ENCODE results near the gene C20orf202.
A peak's percentile ranks its signal among the peaks of the same experiment; 100 is the strongest.

The C20orf202 gene

DNA sequence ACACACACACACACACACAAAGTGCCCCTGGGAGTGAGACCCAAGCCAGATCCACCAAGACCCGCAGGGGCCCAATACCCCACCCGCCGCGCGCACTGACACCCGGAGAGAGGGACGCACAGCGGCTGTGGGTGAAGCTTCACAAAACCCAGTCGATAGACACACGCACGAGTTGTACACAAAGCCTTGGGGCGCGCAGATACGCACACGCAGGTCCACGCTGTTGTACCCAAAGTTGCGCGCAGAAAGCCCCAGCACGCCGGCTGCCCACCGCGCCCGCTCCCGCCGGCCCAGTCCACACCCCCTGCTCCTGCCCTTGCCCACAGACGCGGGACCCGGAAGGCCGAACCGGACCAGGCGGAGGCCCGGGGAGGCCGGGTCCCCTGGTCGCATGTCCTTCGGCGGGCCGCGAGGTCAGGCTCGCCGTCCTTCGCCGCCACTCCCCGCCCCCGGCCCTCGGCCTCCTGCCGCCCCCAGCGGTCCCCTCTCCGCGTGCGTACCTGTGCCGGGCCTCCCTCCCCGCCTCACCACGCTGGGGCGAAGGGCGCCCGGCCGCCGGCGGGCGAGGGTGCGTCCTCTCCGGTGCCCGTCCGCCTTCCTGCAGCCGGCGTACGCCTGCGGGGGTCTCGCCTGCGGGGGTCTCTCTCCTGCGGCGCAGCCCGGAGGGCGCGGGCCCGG is 18.5 kb upstream of the C20orf202 start, which contains the start of gene TMEM74B:
Gene TMEM74B (minus strand): TSS at position 344 of the 678 bp plus-strand sequence. CDS start 1,180 bp downstream, outside the sequence.
- DNase-seq: peak; percentile 1

DNA sequence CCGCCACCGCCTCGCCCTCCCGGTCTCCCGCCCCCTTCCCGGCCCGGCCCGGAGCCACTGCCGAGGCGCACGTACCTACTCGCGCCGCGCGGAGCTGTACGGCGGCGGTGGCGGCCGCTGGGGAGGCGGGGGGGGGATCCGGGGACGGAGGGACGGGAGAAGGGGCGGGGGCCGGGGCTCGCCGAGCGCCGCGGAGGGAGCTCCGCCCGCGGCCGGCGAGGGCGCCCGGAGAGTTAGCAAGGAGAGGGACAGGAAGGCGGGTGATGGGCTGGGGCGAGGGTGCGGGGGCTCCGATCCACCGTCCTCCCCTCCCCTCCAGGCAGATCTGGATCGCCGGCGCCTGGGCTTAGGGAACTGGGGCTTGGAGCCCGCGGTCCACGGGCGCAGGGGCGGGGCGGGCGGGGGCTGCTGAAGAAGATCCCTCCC is 17.9 kb upstream of the C20orf202 start:
- DNase-seq: no peak

DNA sequence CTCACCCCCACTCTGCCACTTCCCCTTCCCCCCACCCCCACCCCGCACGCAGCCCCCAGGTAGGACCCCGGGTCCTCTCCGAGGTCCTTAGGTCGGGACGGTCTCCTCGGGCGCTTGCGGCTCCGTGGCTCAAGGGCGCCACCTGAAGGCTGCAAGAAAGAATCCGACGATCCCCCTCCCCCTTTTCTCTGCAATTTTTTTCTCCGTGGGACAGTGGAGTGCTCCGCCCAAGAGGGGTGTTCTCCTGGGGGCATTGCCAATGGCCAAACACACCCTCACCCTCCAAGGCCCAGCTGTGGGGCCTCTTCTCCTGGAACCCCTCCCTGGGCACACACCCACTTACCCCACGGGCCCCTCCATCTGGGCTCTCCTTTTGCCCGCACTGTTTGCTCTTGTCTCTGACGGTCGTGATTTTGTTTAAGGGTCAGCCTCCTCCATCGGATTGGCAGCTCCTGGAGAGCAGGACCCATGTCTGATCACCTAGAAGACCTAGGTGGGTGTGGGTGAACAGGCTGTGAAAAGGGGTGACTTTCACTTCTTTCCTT is 17.4 kb upstream of the C20orf202 start:
- peak; percentile 32 for DNase-seq

DNA sequence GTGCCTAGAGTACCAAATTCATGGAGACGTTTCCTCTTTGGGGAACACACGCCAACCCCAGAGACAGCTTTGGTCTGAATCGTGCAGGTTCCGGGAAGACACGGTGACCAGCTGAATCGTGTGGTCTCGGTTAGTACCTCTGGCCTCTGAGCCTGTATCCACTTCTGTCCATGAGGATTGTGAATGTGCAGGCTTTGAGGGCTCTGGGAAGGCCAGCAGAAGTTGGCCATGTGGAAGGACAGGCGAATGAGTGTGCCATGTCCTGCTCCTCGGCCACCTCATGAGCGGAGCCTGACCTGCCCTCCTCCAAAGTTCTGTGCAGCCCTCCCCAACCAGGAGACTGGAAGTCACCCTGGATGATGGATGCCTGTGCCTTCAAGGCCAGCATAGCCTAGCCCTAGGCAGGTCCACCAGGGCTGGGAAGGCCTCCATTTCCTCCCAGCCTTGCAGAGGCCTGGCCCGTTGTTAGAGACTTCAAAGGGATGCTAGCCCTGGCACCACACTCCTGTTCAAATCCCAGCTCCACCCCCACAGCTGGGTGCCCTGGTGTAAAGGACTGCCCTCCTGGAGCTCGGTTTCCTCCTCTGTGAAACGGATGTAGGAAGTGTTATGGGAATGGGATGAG is 16.8 kb upstream of the C20orf202 start:
- DNase-seq: no peak

DNA sequence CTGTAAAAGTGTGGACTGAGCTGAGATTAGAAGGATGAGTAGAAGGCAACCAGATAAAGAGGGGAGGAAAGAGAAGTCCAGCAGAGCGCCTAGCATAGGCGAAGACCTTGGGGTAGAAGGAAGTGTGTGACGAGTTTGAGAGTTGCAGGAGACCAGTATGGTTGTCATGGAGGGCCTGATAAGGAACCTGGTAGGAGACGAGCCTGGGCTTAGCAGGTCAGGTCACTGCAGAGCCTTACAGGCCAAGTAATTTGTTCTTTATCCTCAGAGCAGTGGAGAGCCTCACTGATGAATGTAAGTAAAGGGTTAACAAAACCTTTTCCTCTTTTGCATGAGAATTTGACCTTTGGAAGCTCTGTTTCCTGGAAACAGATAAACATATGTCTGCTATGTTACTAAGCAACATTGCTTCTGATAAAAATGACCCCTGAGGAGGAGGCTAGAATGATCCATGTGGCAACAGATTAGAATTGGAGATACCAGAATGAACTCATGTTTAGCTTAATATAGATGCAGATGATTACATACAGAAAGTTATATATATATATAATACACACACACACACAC is 15.6 kb upstream of the C20orf202 start:
- no peak for DNase-seq

DNA sequence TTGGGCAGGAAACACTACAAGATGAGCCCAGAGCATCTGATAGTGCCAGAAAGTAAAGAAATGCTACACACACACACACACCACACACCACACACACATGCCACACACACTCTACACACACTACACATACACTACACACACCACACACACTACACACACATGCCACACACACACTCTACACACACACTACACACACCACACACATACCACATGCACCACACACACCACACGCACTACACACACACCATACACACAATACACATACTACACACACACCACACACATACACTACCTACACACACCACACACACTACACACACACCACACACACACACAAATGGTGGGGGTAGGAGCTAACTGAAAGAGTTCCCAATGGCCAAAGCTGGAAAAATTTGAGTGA is 14.9 kb upstream of the C20orf202 start:
- no peak for DNase-seq

DNA sequence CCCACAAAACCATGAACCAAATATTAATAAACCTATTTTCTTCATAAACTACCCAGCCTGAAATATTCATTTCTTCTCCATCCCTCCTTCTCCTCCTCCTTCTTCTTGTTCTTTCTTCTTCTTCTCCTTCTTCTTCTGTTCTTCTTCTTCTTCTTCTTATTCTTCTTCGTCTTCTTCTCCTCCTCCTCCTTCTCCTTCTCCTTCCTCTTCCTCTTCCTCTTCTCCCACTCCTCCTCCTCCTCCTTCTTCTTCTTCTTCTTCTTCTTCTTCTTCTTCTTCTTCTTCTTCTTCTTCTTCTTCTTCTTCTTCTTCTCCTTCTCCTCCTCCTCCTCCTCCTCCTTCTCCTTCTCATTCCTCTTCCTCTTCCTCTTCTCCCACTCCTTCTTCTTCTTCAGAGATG is 13.4 kb upstream of the C20orf202 start:
- no peak for DNase-seq

DNA sequence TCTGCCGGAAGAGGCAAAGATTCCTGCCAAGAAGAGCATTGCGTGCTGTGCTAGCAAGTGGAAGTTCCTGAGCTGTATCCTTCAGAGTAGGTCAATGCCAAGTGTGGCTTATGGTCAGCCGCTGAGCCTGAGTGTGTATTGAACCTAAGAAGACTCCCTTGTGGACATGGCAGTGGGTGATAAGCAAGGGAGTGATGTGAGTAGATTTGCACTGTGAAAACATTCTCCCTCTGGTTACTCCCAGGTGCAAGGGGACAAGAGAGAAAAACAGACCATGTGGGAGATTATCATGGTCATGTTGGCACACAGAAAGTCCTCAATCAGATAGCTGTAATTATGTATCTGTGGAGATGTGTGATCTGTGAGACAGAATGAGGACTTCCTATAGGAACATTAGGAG is 12.4 kb upstream of the C20orf202 start:
- DNase-seq: no peak

DNA sequence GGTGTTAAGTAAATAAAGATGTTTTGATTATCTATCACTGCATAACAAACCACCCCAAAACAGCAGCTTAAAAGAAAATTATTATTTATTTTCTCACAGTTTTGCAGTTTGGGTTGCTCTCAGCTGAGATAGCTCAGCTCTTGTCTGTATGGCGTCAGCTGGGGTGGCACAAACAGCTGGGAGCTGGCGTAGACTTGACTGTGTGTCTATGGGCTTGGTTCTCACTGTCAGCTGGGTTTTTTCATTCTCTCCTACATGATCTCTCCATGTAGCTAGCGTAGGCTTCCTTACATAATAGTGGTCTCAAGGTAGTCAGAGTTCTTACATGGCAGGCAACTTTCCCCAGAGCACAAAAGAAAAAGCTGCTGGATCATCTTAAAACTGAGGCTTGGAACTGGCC is 12.0 kb upstream of the C20orf202 start:
- no peak for DNase-seq

DNA sequence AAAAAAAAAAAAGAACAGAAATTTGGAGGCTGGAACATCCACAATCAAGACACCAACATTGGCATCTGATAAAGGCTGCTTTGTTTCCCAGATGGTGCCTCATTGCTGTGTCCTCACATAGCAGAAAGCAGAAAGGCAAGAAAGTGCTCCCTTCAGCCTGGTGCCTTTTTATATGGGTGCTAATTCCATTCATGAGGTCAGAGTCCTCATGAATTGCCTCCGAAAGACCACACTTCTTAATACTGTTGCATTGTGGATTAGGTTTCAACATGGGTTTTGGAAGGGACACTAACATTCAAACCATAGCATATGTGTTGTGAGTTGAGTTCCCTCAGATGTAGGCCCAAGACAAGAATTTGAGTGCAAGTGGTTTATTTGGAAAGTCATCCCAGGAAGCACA is 8.0 kb upstream of the C20orf202 start:
- no peak for DNase-seq

DNA sequence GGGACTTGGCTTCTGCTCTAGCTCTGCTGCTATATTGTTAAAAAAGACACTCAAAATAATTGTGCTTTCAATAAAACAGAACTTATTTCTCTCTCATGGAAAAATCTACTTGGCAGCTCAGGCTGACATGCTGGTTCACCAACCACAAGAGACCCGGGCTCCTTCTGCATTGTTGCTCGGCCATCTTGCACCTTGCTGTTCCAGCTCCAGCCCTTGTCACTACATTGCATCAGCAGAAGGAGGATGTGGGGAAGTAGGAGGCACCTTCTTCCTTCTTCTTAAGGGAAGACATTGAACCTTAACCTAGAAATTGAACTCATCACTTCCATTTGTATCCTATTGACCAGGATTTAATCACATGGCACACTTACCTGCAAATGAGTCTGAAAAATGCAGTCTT is 6.6 kb upstream of the C20orf202 start:
- DNase-seq: no peak

DNA sequence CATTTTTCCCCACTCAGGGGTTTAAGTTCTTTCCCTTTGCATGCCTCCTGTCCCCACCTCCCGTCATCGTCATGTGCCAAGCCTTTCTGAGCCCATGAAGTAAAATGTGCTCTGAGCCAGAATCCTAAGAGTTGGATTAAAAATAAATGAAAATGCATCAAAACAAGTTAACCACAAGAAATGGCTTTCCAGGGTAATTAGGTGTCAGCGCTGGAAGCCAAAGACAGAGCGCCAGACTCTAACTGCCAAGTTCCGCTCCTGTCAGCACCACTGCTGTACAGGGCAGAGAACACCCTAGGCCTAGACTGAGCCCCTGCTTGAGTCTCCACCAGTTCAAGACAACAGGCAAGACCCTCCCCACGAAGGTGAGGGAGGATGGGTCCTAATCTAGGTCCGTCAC is 5.5 kb upstream of the C20orf202 start:
- no peak for DNase-seq

DNA sequence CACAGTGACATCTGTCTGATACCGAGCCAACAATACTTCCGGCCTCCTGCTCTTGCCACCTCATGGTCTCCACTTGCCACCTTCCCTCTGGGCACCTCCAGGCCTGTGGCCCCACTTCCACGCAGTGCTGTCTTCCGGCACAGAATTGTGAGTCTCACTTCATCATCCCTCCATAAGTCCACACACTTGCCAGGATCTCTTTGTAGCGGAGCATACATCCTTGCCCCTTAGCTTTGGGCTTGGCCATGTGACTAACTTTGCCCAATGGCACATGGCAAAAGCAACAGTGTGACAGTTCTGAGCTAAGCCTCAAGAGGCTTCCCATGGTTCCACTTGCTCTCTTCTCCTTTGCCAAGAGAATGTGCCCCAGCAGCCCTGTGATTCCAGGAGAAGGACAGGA is 4.5 kb upstream of the C20orf202 start:
- no peak for DNase-seq

DNA sequence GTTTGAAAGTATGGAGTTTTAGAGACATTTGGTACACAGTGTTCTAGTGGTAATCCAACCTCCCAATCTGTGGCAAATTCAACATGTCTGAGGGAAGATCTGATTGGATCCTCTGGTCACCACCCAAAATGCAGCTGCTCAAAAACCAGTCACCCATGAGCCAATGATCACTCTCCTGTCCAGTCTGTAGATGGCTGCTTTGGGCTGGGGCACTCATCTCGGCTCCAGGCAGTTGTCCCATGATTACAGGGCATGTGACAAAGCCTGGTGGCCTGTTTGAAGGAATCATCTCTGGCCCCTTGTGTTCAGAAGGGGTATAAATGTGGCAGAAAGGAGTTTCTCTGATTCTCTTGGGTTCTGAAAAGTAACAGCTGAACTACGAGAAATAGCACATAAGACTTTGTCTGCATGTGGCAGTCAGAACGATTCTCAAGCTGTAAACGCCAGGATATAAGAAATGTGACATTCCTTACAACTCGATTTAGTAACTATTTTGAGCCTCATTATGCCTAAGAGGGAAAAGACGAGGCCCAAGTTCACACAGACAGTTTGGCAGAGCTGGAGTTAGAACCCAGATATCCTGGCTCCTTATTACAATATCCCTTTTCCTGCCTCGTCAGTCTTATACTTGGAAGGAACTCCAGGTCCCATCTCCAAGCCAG is 3.9 kb upstream of the C20orf202 start:
- DNase-seq: no peak

DNA sequence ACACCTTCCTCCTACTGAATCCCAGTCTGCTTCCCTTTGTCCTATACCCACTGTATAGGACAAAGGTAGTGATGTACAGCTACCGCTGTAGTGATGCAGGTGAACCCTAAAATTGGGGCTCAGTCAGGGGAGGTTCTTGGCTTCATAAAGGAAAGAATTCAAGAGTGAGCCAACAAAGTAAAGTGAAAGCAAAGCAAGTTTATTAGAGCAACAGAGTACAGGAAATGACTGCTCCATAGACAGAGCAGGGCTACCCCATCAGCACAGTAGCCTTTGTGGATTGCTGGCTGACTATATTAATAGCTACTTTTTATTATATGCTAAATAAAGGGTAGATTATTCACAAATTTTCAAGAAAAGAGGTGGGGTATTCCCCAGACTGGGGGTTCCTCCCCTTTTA is 3.3 kb upstream of the C20orf202 start:
- DNase-seq: no peak

DNA sequence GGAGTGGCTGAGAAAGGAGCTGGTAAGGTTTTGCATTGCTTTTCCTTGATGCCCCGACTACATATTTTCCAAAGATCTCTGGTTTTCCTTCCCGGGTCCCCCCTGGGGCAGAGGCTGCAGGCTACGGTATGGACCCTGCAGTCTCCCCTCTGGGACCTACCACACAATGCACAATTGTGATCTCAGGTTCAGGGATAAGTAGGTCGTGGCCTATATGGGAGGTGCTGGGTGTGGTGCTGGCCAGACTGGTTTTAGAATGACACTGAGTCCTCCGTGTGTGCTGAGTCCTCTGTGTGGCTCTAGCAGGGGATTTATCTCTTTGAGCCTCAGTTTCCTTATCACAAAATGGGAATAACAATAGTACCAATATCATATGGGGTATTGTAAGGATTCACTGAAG is 376 bp downstream of the C20orf202 start:
- DNase-seq: no peak

DNA sequence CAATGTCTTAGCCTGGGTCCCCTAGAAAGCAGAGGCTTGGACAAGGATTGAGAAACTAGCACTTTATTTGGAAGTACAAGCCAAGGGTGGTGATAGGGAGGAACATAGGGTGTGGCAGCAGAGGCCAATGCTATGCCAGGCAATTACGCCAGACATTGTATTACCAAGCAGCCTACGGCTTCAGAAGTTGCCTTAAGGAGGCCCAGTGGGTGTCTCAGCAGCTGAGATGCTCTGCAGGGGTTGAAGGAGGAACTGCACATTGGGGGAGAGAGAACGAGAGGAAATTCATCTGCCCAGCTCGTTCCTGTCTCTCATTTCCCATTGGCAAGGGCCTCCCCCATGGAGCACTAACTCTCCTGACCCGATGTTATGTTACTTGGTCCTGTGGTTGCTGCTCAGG is 859 bp downstream of the C20orf202 start:
- DNase-seq: no peak

DNA sequence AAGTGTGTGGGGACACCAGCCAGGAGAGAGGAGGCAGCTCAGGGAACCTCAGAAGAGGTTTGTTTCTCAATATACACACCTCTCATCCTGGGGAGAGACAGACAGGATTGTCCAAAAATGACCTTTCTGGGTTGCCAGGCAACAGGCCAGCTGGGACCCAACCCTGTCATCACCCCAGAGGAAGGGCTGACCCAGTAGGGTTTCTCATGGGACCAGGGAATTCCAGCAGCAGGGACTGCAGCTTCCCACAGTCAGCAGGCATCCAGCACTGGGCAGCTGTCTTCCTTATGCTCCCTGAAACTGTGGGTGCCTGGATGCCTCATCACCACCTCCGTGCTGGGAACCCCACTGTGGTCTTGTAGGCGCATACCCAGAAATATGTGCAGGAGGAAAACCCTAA is 1.3 kb downstream of the C20orf202 start:
- DNase-seq: no peak

DNA sequence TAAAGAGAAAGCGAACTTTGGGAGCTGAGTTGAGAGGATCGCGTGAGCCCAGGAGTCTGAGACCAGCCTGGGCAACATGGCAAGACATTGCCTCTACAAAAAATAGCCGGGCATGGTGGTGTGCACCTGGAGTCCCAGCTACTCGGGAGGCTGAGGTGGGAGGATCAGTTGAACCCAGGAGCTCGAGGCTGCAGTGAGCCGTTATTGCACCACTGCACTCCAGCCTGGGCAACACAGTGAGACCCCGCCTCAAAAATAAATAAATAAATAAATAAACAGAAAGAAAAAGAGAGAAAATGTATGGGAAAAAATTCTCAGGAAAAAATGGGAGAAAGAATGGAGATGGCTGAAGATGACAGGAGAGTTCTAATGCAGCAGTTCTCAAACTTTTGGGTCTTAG is 2.5 kb downstream of the C20orf202 start:
- DNase-seq: no peak

DNA sequence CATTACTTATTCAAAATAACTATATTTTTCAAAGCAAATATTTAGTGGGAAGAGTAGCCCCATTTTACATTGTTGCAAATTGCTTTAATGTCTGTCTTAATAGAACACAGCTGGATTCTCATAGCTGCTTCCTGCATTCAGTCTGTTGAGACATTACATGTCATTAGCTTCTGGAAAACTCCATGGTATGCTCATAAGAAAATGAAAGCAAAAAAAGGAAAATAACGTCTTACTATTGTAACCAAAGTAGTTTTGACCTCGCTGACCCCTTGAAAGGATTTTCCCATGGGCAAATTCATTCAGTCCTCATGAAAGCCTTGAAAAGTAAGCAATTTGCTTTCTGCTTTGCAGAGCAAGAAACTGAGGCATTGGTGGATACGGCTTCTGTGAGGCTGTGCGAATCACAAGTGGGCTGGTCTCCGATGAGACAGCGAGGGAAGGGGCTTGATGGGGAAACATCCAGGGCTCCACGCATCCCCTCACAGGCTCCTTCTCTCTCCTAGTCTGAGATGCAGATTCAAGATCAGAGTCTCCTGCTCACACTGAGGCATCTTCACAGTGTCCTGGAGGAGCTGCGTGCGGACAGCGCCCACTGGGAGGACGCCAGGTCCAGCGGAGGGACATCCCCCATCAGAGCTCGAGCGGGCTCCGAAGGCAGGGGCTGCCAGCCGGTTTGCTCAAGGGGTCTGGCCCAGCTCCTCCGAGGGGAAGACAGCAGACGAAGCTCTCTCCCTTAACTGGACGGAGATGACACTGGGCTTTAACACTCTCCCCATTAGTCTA is 3.3 kb downstream of the C20orf202 start:
- DNase-seq: no peak

DNA sequence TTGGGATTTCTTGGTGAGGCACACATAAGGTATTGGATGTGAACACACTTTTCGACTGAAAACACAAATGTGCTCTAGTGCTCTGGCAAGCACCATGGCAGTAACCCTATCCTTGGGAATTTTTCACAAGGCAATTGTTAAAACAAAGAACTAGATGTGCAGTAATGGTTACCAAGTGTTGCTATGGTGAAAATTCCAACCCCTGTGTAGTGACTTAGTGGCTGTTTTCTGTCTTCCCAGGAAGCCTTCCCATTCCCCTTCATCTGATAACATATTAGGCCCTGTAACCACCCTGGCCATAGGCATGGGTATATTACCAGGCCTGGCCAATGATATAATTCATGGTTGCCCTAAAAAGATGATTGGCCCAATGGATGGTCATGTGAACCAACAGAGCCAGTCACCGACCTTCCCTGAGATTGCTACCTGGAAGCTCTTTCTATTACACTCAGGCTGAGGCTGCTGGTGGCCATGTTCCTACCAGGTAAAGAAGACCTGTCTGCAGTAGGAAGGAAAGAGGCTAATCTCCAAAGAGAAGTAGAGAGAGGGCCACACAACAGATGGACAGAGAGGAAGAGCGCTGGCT is 4.1 kb downstream of the C20orf202 start:
- no peak for DNase-seq
